Right cardiac atrium (tissue), 5 donors: Measurements from ENCODE around the gene SLC38A10. TPM values are rescaled to one million over a fixed set of nuclear protein-coding genes. Genes with fewer than 3 reads are reported as not detected.

Experiments
- ATAC-seq, 2 donors: fragments of 200-7000 bp; cut with Tn5 transposase; one replicate each; pipeline versions ENCODE4 v1.8.0 to v1.9.1; 2020; ENCODE audit warnings: moderate library complexity in 2 of 2, mild to moderate bottlenecking in 1 of 2
- DNase-seq, 3 donors: peaks; one replicate each; pipeline ENCODE4 v3.0.0-alpha.2; 2020
- H3K27ac ChIP-seq: one replicate; pipeline ENCODE4 v1.5.1; 2013; ENCODE audit warnings: mild to moderate bottlenecking, low read length, control low read depth, moderate library complexity
- H3K27me3 ChIP-seq: one replicate; pipeline ENCODE4 v1.6.1; 2013; ENCODE audit not compliant: control insufficient read depth, insufficient read depth
- H3K4me1 ChIP-seq: one replicate; pipeline ENCODE4 v1.6.1; 2013; ENCODE audit warnings: low read length; ENCODE audit not compliant: control insufficient read depth, insufficient read depth
- H3K4me3 ChIP-seq: one replicate; pipeline ENCODE4 v1.5.1; 2013; ENCODE audit warnings: low read length, control low read depth
- H3K9me3 ChIP-seq: one replicate; pipeline ENCODE4 v1.6.1; 2013; ENCODE audit warnings: low read length; ENCODE audit not compliant: control insufficient read depth
- WGBS: extraction: QIAGEN DNeasy Blood & Tissue Kit; methylation state at CpG from one replicate; pipeline ENCODE4 v1.1.7; 2013; 5-methylcytosine and 5-hydroxymethylcytosine counted together
- intact Hi-C, 4 donors: fragments of 100-400 bp; cut with DNase I; formaldehyde crosslinking; loops; one replicate each; pipeline versions ENCODE4 v1.11.0 to v1.14.0; 2022 to 2023
- polyA plus RNA-seq: library from polyadenylated mRNA; stranded (reverse); fragments of 200-250 nt; gene quantifications from one replicate; pipeline ENCODE4 v1.2.3, GENCODE V29; 2013
- total RNA-seq, 4 donors: library from RNA; stranded (reverse); fragmentation: NEBNext Ultra II Directional; extraction: Animal tissue kit (Norgen Biotek cat#: 25700); gene quantifications; one replicate each; pipeline ENCODE4 v1.2.1, GENCODE V29; 2021
- donor health status: healthy with polysubstance abuse.
- donor health status: DM: no; HTN: yes; CAD: no.
- donor health status: DM: no; HTN: no; CAD: no.
- donor health status: DM: no; HTN: yes; CAD: no; lungs with severe emphysema.
- donor health status: DM: yes; HTN: yes; CAD: no.

SLC38A10 gene
- total and polyA plus RNA-seq, 5 donors: 50.8 to 63.9 (median 55.2) TPM

GRCh38 chr17:81221371-81221841 lies 73.7 kb downstream of the SLC38A10 start:
- Histone ChIP-seq H3K27me3 (no peaks in the 10 kb centered on the region), H3K4me3 (no peak overlapping the region), H3K4me1 (peaks cover 2% of the 10 kb centered on the region), H3K9me3 (no peaks in the 10 kb centered on the region), H3K27ac (no peak overlapping the region)
- intact Hi-C loops: no loop called here
- no peak for ATAC-seq
- 74% methylated on average over 11 of the region's 11 CpGs for WGBS
- peak in 1 of 3 donors; percentile 48 for DNase-seq

DNA sequence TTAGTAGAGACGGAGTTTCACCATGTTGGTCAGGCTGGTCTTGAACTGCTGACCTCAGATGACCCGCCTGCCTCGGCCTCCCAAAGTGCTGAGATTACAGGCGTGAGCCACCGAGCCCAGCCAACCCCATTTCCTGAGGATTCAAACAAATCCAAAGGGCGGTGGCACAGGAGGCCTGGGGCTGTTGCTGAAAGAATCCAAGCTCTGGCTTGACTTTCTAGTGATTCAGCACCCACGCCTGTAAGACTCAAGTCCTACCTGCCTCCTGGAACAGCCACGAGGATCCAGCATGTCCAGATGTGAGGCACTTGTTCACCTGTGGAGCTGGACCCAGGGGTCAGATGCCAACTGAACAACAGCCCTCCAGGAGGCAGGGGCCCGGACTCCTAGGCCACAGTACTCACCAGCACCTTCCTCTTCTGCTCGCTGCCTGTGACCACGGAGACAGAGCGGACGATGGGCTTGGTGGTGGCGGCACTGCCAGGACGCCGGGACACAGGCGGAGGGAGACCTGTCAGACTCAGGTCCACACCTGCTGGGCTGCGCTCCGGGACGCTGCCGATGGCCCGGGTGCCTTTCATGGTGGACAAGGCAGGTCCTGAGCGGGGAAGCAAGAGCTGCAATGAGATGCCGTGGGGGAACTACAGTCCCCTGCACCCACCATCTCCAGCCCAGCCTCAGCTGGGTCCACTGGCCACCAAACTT lies 75.5 kb downstream of the SLC38A10 start:
- Histone ChIP-seq H3K4me1 (peaks cover 2% of the 10 kb centered on the region), H3K9me3 (no peaks in the 10 kb centered on the region), H3K27me3 (no peaks in the 10 kb centered on the region), H3K4me3 (no peak overlapping the region), H3K27ac (no peak overlapping the region)
- DNase-seq (peak in 2 of 3 donors; percentile 37 to 61), ATAC-seq (no peak)
- intact Hi-C loops: no loop called here
- WGBS: 94% methylated on average over 24 of the region's 24 CpGs

GRCh38 chr17:81218991-81219390 lies 76.1 kb downstream of the SLC38A10 start:
- intact Hi-C loops: no loop called here
- no peaks in the 10 kb centered on the region for H3K9me3 ChIP-seq
- no peaks in the 10 kb centered on the region for H3K27me3 ChIP-seq
- WGBS: 94% methylated on average over 11 of the region's 11 CpGs
- peaks cover 2% of the 10 kb centered on the region for H3K4me1 ChIP-seq
- no peak overlapping the region for H3K27ac ChIP-seq
- H3K4me3 ChIP-seq: no peak overlapping the region
- ATAC-seq: no peak
- DNase-seq: peak in 1 of 3 donors; percentile 29

- intact Hi-C loops: no loop called here
- Histone ChIP-seq H3K4me3 (no peak overlapping the region), H3K27ac (no peak overlapping the region), H3K9me3 (no peaks in the 10 kb centered on the region), H3K27me3 (no peaks in the 10 kb centered on the region), H3K4me1 (peaks cover 2% of the 10 kb centered on the region)
- WGBS: 90% methylated on average over 13 of the region's 13 CpGs
- peak in 1 of 3 donors; percentile 44 for DNase-seq
- ATAC-seq: no peak
These were observed 76.6 kb downstream of the SLC38A10 start for GRCh38 chr17:81218459-81218858.

DNA sequence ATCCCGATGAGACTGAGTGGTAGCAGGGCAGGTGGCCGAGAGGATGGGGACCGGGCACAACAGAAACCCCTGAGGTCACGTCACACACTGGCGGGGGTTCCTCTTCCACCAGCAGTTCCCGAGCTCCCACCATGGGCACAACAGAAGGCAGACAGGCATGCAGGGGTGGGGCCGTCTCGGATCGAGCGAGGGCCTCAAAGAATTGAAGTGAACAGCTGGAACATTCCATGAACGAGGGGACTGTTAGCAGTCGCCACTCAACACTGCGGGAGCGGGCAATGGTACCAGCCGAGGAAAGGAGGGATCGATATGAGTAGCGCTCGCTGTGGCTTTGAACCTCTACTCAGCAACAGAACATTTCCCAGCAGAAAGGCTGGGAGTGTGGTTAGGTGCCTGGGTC lies 77.6 kb downstream of the SLC38A10 start:
- ATAC-seq (no peak), DNase-seq (peak in 1 of 3 donors; percentile 36)
- intact Hi-C loops: no loop called here
- Histone ChIP-seq H3K4me3 (no peak overlapping the region), H3K4me1 (peaks cover 2% of the 10 kb centered on the region), H3K27ac (no peak overlapping the region), H3K9me3 (no peaks in the 10 kb centered on the region), H3K27me3 (no peaks in the 10 kb centered on the region)
- WGBS: 88% methylated on average over 18 of the region's 18 CpGs

DNA sequence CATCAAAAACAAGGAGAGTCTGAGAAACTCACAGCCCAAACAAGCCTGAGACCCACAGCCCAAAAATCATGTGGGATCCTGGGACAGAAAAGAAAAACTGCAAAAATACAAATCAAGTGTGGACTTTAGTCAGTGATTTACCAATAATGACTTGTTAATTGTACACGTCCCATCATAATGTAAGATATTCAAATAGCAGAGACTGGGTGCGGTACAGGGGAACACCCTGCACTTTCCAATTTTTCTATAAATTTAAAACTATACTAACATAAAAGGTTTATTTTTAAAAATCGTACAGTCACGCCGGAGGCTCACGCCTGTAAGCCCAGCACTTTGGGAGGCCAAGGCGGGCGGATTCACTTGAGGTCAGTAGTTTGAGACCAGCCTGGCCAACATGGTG lies 81.1 kb downstream of the SLC38A10 start:
- intact Hi-C loops: no loop called here
- Histone ChIP-seq H3K4me1 (no peaks in the 10 kb centered on the region), H3K27ac (no peak overlapping the region), H3K9me3 (no peaks in the 10 kb centered on the region), H3K27me3 (no peaks in the 10 kb centered on the region), H3K4me3 (no peak overlapping the region)
- WGBS: 97% methylated on average over 8 of the region's 8 CpGs
- peak in 1 of 3 donors; percentile 2 for DNase-seq
- no peak for ATAC-seq

- Histone ChIP-seq H3K4me3 (no peak overlapping the region), H3K4me1 (no peaks in the 10 kb centered on the region), H3K9me3 (no peaks in the 10 kb centered on the region), H3K27me3 (no peaks in the 10 kb centered on the region), H3K27ac (no peak overlapping the region)
- intact Hi-C loops: no loop called here
- WGBS: 93% methylated on average over 9 of the region's 9 CpGs
- DNase-seq (peak in 1 of 3 donors; percentile 14), ATAC-seq (no peak)
These were observed 82.7 kb downstream of the SLC38A10 start for GRCh38 chr17:81212365-81212764.

DNA sequence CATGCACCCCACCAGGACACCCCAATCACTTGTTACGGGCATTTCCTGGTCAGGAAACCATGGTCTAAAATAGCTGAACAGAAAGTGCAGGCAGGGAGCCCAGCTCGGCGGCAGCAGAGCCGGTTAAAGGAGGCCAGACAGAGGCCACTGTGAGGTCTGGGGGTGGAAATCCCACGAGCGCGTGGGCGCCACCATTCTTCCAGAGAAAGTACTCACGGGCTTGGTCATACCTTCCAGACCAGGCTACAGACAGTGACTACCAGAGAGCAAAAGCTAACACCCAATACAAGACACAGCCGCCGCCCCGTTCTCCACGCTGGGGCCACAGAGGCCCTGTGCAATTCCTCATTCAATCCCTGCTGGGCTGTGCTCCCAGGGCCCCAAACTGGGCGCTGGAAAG lies 84.2 kb downstream of the SLC38A10 start:
- WGBS: 66% methylated on average over 14 of the region's 14 CpGs
- ATAC-seq: peak; percentile 29 to 66
- Histone ChIP-seq H3K4me1 (no peaks in the 10 kb centered on the region), H3K27ac (no peak overlapping the region), H3K4me3 (no peak overlapping the region), H3K27me3 (no peaks in the 10 kb centered on the region), H3K9me3 (no peaks in the 10 kb centered on the region)
- peak in 1 of 3 donors; percentile 54 for DNase-seq
- intact Hi-C loops: no loop called here

- no peaks in the 10 kb centered on the region for H3K4me1 ChIP-seq
- peak in 1 of 2 donors; percentile 21 for ATAC-seq
These were observed 84.6 kb downstream of the SLC38A10 start for GRCh38 chr17:81210466-81210865.

GRCh38 chr17:81209141-81209540 lies 86.0 kb downstream of the SLC38A10 start:
- no peak overlapping the region for H3K27ac ChIP-seq
- H3K4me1 ChIP-seq: no peaks in the 10 kb centered on the region
- no peak overlapping the region for H3K4me3 ChIP-seq
- no peaks in the 10 kb centered on the region for H3K27me3 ChIP-seq
- DNase-seq: no peak
- 95% methylated on average over 16 of the region's 16 CpGs for WGBS
- intact Hi-C loops: no loop called here
- no peaks in the 10 kb centered on the region for H3K9me3 ChIP-seq
- no peak for ATAC-seq

More at GRCh38 chr17:81210466-81210865, 84.6 kb downstream of the SLC38A10 start:
- peak in 1 of 3 donors; percentile 73 for DNase-seq
- H3K4me3 ChIP-seq: no peak overlapping the region
- WGBS: 69% methylated on average over 10 of the region's 10 CpGs
- intact Hi-C loops: no loop called here
- no peak overlapping the region for H3K27ac ChIP-seq
- no peaks in the 10 kb centered on the region for H3K9me3 ChIP-seq
- no peaks in the 10 kb centered on the region for H3K27me3 ChIP-seq

DNA sequence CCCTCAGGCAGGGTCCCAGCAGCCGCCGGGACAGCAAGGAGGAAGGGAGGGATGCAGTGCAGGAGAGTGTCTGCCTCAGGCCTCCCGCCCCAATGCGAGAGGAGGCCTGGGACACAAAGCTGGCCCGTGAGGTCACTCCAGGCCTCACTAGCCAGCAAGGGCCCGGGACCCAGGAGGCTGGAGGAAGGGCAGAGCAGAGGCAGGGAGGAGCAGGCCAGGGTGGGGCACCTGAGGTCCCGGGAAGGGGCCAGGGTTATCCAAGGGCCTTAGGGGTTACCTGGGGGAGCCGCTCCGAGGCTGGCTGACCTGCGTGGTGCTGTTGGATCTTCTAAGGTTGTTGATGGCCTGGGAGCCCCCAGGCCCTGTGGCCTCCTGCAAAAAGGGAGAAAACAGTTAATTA lies 86.5 kb downstream of the SLC38A10 start:
- no peaks in the 10 kb centered on the region for H3K4me1 ChIP-seq
- DNase-seq: peak in 1 of 3 donors; percentile 20
- H3K9me3 ChIP-seq: no peaks in the 10 kb centered on the region
- H3K27ac ChIP-seq: no peak overlapping the region
- intact Hi-C loops: no loop called here
- H3K4me3 ChIP-seq: no peak overlapping the region
- 97% methylated on average over 10 of the region's 10 CpGs for WGBS
- ATAC-seq: no peak
- no peaks in the 10 kb centered on the region for H3K27me3 ChIP-seq
